ENCODE data around the gene NFIA. TPM values are rescaled to one million over a fixed set of nuclear protein-coding genes. Genes with fewer than 3 reads are reported as not detected.
A peak's percentile ranks its signal among the peaks of the same experiment; 100 is the strongest.

Gene NFIA
- total and polyA plus RNA-seq, 2 of the 13 experiments (the other 11 are each of a cell fraction or from before 2014, with no cell fraction given), result 14.7 to 28.5 TPM

DNA sequence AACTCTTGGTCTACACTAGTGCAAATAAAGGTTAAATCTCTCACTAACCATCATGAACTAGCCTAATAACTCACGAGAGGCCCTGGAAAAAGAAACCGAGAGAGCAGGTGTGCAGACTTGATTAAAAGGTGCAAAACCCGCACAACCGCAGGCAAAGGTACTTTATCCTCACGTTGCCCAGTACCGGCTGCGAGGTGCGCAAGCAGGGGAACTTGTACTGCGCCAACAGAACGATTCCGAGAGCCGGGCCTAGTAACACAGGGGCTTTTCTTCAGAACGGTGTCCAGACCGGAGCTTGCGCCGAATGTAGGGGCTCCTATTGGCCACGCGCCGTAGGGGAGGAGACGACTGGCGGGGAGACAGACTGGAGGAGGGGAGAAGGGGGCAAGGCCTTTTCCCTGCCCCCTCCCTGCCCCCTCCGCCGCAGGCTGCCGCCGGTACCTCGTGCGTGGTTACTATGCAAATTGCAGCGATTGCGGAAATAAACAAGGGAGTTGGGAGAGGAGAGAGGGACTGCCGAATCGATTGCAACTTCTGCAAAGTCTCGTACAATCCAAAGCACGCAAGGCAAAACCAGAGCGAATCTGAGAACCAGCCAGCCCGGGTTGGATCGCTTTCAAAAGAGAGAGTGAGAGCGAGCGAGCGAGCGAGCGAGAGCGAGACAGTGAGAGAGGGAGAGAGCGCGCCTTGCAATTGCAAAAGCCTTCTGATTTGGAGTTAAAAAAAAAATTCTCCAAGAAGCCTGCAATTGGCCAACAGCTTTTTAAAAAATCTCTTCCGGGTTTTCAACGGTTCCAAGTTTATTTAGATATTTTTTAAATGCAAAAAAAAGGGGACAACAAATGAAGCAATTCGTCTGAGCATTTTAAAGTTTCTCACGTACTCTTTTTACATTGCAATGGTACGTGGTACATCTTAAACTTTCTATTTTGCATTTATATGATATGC lies 5.4 kb upstream of the NFIA start (continued):
- TF ChIP-seq, protein P1, sequence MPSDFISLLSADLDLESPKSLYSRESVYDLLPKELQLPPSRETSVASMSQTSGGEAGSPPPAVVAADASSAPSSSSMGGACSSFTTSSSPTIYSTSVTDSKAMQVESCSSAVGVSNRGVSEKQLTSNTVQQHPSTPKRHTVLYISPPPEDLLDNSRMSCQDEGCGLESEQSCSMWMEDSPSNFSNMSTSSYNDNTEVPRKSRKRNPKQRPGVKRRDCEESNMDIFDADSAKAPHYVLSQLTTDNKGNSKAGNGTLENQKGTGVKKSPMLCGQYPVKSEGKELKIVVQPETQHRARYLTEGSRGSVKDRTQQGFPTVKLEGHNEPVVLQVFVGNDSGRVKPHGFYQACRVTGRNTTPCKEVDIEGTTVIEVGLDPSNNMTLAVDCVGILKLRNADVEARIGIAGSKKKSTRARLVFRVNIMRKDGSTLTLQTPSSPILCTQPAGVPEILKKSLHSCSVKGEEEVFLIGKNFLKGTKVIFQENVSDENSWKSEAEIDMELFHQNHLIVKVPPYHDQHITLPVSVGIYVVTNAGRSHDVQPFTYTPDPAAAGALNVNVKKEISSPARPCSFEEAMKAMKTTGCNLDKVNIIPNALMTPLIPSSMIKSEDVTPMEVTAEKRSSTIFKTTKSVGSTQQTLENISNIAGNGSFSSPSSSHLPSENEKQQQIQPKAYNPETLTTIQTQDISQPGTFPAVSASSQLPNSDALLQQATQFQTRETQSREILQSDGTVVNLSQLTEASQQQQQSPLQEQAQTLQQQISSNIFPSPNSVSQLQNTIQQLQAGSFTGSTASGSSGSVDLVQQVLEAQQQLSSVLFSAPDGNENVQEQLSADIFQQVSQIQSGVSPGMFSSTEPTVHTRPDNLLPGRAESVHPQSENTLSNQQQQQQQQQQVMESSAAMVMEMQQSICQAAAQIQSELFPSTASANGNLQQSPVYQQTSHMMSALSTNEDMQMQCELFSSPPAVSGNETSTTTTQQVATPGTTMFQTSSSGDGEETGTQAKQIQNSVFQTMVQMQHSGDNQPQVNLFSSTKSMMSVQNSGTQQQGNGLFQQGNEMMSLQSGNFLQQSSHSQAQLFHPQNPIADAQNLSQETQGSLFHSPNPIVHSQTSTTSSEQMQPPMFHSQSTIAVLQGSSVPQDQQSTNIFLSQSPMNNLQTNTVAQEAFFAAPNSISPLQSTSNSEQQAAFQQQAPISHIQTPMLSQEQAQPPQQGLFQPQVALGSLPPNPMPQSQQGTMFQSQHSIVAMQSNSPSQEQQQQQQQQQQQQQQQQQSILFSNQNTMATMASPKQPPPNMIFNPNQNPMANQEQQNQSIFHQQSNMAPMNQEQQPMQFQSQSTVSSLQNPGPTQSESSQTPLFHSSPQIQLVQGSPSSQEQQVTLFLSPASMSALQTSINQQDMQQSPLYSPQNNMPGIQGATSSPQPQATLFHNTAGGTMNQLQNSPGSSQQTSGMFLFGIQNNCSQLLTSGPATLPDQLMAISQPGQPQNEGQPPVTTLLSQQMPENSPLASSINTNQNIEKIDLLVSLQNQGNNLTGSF (CRISPR knock-in tag; IDR thresholded peaks at IDR 0.05), result peak; percentile 50; the same call in 1 of the 2 replicates
- TF ChIP-seq, protein P2, sequence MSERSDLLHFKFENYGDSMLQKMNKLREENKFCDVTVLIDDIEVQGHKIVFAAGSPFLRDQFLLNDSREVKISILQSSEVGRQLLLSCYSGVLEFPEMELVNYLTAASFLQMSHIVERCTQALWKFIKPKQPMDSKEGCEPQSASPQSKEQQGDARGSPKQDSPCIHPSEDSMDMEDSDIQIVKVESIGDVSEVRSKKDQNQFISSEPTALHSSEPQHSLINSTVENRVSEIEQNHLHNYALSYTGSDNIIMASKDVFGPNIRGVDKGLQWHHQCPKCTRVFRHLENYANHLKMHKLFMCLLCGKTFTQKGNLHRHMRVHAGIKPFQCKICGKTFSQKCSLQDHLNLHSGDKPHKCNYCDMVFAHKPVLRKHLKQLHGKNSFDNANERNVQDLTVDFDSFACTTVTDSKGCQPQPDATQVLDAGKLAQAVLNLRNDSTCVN (CRISPR knock-in tag; IDR thresholded peaks at IDR 0.05; ENCODE audit: borderline replicate concordance), result peak; percentile 93
- TF ChIP-seq, protein P3, sequence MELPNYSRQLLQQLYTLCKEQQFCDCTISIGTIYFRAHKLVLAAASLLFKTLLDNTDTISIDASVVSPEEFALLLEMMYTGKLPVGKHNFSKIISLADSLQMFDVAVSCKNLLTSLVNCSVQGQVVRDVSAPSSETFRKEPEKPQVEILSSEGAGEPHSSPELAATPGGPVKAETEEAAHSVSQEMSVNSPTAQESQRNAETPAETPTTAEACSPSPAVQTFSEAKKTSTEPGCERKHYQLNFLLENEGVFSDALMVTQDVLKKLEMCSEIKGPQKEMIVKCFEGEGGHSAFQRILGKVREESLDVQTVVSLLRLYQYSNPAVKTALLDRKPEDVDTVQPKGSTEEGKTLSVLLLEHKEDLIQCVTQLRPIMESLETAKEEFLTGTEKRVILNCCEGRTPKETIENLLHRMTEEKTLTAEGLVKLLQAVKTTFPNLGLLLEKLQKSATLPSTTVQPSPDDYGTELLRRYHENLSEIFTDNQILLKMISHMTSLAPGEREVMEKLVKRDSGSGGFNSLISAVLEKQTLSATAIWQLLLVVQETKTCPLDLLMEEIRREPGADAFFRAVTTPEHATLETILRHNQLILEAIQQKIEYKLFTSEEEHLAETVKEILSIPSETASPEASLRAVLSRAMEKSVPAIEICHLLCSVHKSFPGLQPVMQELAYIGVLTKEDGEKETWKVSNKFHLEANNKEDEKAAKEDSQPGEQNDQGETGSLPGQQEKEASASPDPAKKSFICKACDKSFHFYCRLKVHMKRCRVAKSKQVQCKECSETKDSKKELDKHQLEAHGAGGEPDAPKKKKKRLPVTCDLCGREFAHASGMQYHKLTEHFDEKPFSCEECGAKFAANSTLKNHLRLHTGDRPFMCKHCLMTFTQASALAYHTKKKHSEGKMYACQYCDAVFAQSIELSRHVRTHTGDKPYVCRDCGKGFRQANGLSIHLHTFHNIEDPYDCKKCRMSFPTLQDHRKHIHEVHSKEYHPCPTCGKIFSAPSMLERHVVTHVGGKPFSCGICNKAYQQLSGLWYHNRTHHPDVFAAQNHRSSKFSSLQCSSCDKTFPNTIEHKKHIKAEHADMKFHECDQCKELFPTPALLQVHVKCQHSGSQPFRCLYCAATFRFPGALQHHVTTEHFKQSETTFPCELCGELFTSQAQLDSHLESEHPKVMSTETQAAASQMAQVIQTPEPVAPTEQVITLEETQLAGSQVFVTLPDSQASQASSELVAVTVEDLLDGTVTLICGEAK (IDR thresholded peaks at IDR 0.05), result no peak
- TF ChIP-seq, protein P3 (CRISPR knock-in tag; IDR thresholded peaks at IDR 0.05), result no peak
- TF ChIP-seq, protein P4, sequence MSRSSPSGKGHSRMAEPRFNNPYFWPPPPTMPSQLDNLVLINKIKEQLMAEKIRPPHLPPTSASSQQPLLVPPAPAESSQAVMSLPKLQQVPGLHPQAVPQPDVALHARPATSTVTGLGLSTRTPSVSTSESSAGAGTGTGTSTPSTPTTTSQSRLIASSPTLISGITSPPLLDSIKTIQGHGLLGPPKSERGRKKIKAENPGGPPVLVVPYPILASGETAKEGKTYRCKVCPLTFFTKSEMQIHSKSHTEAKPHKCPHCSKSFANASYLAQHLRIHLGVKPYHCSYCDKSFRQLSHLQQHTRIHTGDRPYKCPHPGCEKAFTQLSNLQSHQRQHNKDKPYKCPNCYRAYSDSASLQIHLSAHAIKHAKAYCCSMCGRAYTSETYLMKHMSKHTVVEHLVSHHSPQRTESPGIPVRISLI (CRISPR knock-in tag; IDR thresholded peaks at IDR 0.05; ENCODE audit: borderline replicate concordance), result peak; percentile 76; the same call in 1 of the 2 replicates
- TF ChIP-seq ZNF34 (CRISPR knock-in tag; IDR thresholded peaks at IDR 0.05; ENCODE audit: borderline replicate concordance) (no peak), ZNF75D (CRISPR knock-in tag; IDR thresholded peaks at IDR 0.05; ENCODE audit: borderline replicate concordance) (no peak)
